Mucosa of stomach (tissue), 1 donor: ENCODE measurements around the gene MYOG.

ENCODE experiments used
- H3K27me3 ChIP-seq: one replicate; pipeline ENCODE4 v1.7.0; 2013; ENCODE audit warnings: mild to moderate bottlenecking, low read length; ENCODE audit not compliant: control insufficient read depth, insufficient read depth
- H3K36me3 ChIP-seq: one replicate; pipeline ENCODE4 v1.7.0; 2013; ENCODE audit warnings: low read length; ENCODE audit not compliant: control insufficient read depth, insufficient read depth
- H3K4me1 ChIP-seq: one replicate; pipeline ENCODE4 v1.7.0; 2013; ENCODE audit warnings: mild to moderate bottlenecking, low read length; ENCODE audit not compliant: control insufficient read depth, insufficient read depth
- H3K4me3 ChIP-seq: one replicate; pipeline ENCODE4 v1.7.0; 2013; ENCODE audit warnings: low read length
- H3K9ac ChIP-seq: one replicate; pipeline ENCODE4 v1.7.0; 2013; ENCODE audit warnings: mild to moderate bottlenecking, low read length, moderate library complexity
- H3K9me3 ChIP-seq: one replicate; pipeline ENCODE4 v1.7.0; 2013; ENCODE audit warnings: mild to moderate bottlenecking, low read length, moderate library complexity; ENCODE audit not compliant: control insufficient read depth
- donor health status: Pancreatic carcinoma.

The MYOG gene

GRCh38 chr1:203036537-203036936 lies 49.3 kb downstream of the MYOG start:
- Histone ChIP-seq H3K9me3 (no peaks in the 10 kb centered on the region), H3K36me3 (no peaks in the 10 kb centered on the region), H3K9ac (no peak overlapping the region), H3K27me3 (peaks cover 8% of the 10 kb centered on the region), H3K4me3 (no peak overlapping the region), H3K4me1 (no peaks in the 10 kb centered on the region)

GRCh38 chr1:203036135-203036534 lies 49.7 kb downstream of the MYOG start:
- Histone ChIP-seq H3K27me3 (peaks cover 8% of the 10 kb centered on the region), H3K4me1 (no peaks in the 10 kb centered on the region), H3K36me3 (no peaks in the 10 kb centered on the region), H3K9ac (no peak overlapping the region), H3K4me3 (no peak overlapping the region), H3K9me3 (no peaks in the 10 kb centered on the region)

GRCh38 chr1:203035111-203036000 lies 50.5 kb downstream of the MYOG start:
- Histone ChIP-seq H3K27me3 (peaks cover 8% of the 10 kb centered on the region), H3K36me3 (no peaks in the 10 kb centered on the region), H3K9ac (no peak overlapping the region), H3K4me1 (no peaks in the 10 kb centered on the region), H3K4me3 (no peak overlapping the region), H3K9me3 (no peaks in the 10 kb centered on the region)

- Histone ChIP-seq H3K4me3 (no peak overlapping the region), H3K36me3 (no peaks in the 10 kb centered on the region), H3K9me3 (no peaks in the 10 kb centered on the region), H3K9ac (no peak overlapping the region), H3K27me3 (peaks cover 8% of the 10 kb centered on the region), H3K4me1 (no peaks in the 10 kb centered on the region)
Observed at GRCh38 chr1:203034422-203035110, 51.2 kb downstream of the MYOG start.

GRCh38 chr1:203033917-203034316 lies 51.9 kb downstream of the MYOG start:
- Histone ChIP-seq H3K9me3 (no peaks in the 10 kb centered on the region), H3K36me3 (no peaks in the 10 kb centered on the region), H3K27me3 (peaks cover 6% of the 10 kb centered on the region), H3K4me3 (no peak overlapping the region), H3K9ac (no peak overlapping the region), H3K4me1 (no peaks in the 10 kb centered on the region)

- Histone ChIP-seq H3K9ac (no peak overlapping the region), H3K9me3 (no peaks in the 10 kb centered on the region), H3K4me3 (no peak overlapping the region), H3K36me3 (no peaks in the 10 kb centered on the region), H3K27me3 (peaks cover 3% of the 10 kb centered on the region), H3K4me1 (no peaks in the 10 kb centered on the region)
Observed at GRCh38 chr1:203033287-203033686, 52.5 kb downstream of the MYOG start.
